NAMALWA (cell line): ENCODE data around the gene ROPN1B.
"Not testable (repeated sequence)": the region's sequence is repeated elsewhere in the genome, so short reads cannot be mapped to it uniquely, and the experiment has no call there.

ENCODE experiments used
- DNase-seq: peaks from one replicate; pipeline ENCODE4 v3.0.0-alpha.2; 2015; ENCODE audit warnings: low spot score

ROPN1B gene

DNA sequence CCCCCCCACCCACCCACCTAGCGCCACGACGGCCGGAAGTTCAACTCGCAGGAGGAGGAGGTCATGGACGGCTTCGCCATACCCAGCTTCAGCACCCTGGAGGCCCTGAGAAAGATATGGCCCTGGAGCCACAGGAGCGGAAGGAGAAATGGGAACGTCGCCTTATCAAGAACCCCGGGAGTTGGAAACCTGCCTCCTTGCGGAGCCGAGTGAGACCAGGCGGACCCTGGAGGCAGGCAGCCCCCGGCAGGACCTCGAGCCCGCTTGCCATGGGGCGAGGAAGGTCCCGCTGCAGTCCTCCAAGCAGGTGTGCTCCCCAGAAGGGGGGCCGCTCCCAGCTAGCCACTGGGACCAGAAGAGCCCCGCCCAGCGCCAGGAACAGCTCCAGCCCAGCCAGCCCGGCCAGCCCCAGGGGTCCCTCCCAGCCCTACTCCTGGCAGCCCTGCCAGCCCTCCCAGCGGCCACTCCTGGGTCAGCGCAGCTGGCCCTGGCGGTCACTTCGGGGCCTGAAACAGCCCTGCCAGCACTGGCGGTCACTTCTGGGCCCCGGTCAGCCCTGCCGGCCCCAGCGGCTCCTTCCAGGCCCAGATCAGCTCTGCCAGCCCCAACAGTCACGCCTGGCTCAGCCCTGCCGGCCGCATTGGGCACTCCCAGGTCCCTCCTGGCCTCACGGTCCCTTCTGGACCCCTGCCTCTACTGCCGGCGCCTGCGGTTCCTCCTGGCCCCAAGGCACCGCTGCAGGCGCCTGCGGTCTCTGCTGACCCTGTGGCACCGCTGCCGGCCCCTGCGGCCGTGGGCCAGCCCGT lies 10.3 kb upstream of the ROPN1B start:
- no peak for DNase-seq

DNA sequence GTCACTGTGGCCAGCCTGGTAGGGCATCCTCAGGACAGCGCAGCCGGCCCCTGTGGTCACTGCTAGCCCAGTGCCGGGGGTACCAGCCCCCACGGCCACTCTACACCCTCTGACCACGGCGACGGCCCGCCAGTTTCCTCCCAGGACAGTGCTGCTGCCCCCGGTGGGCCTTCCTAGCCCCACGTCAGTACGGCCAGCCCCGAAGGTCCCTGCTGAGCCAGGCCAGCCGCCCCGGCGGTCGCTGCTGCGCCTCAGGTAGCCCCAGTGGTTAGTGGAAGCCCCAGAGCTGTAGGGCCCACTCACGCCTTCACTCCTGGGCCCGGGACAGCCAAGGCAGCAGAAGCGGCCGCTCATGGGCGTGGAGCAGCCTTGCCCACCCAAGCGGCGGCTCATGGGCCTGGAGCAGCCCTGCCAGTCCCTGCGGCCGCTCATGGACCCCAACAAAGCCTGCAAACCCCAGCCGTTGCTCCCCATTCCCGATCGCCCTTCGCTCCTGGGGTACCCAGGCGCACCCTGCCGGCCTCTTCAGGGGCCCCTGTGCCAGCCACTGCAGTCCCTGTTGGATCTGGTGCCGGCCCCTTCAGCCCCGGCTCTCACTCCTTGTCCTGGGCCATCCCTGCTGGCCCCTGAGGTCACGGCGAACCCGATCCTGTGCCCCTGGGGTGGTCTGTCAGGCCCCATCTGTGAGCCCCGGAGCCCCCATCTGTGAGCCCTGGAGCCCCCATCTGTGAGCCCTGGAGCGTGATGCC lies 9.5 kb upstream of the ROPN1B start:
- DNase-seq: no peak

DNA sequence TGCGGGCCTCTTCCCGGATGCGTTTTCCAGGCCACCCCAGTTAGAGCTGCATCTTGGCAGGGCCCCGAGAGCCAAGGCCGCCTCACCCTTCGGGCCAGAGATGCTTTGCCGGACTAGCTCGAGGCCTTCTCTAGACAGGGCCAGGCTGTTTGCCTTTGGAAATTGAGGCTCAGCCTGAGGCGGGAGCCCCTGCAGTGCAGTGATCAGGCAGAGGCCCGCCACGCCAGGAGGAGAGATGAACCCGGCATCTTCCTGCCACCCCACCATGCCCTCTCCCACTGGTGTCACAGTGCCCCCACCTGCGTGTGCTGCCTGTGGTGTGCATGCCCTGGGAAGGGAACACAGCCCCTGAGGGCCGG lies 8.9 kb upstream of the ROPN1B start:
- no peak for DNase-seq

DNA sequence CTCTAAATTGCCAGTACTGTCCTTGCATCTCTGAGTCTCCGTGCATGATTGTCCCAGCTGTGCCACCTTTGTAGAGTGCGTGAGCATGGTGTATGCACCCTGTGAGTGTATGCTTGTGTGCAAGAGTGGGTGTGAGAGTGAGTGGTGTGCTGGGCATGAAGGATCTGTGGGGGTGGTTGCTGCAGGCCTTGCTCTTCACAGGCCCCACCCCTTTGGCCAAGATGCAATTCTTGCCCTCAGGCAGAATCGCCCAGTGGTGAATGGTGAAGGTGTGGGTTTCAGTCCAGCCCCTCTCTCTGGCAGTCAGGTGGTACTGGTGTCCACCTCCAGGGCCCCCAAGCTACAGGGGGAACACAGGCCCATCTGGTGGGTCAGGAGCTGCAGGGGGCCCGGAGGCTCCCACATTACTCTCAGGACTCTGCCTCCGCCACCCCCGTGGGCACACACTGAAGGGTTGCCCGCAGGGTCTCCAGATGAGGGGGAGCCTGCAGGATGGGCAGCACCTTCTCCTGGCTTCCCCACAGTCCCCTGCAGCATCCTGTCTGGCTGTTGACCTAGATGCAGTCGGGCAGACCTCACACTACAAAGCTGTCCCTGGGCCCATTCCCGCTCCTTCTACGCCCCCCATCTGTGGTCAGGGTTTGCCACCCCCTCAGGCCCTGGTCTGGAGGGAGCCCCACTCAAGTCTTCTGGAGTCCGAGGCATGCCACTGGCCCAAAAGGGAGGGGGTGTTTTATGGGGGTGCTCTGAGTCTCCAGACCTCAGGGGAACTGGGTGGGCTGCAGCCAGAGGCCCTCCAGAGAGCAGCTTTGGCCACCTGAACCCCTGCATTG lies 8.3 kb upstream of the ROPN1B start:
- no peak for DNase-seq

DNA sequence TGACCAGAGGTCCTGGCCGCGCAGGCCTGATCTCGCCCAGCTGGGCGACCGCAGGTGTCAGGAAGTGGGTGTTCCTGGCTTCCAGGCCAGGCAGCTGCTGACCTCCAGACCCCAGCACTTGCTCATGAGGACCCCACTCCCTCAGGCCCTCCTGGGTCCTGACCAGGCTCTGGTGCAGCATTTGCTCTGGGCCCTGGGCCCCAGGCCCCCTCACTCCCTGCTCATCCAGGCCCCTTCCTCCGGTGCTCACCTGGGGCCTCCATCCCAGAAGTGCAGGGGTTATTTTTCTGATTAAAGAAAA lies 7.7 kb upstream of the ROPN1B start:
- no peak for DNase-seq

DNA sequence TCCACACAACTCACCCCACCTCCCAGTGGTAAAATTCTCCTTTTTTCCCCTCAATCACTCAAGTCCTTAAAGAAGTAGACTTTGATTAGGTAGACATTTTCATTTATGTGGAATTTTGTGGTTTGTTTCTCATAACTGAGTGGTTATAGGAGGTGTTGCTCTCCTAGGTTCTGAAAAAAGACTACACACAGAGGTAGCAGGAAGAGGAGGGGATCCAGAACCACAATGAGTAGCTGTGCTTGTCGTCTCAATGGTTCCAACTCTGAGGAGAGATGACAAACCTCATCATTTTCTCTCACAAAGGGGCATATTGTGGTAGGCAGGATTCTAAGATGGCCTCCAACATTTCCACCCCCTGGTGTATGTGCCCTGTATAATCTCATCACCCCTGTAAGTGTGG lies 5.1 kb upstream of the ROPN1B start:
- DNase-seq: not testable (repeated sequence)

DNA sequence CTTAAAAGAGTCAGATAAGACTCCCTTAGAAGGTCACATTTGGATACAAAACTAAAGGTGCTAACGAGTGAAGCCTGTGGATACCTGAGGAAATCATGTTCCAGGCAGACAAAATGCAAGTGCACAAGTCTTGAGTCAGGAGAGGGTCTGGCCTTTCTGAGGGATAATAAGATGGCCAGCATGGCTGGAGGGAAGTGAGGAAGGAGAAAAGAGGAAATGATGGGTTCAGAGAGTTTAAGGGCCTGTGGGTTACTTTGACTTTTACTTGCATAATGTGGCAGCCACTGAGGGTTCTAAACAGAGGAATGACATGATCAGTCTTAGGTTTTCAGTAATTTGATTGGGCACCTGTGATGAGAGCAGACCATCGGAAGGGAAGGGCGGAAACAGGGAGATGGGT lies 3.5 kb upstream of the ROPN1B start:
- DNase-seq: no peak

DNA sequence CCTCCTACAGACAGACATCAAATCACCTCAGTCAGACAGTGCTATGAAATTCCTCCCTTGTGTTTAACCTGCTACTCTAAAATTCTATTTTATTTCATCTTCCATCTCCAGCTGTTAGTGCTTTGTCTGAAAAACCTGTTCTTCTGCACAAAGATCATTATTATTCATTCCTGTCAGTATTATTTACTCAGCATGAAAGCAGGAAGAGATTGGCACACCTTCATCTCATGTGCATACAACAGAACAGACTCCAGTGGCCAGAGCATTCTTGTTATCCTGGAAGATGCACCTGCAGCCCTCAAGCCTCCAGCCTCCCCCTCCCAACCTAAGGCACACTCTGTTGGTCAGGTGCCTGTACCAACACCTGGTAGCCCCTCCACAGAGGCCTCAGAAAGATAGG lies 1.8 kb upstream of the ROPN1B start:
- DNase-seq: no peak

DNA sequence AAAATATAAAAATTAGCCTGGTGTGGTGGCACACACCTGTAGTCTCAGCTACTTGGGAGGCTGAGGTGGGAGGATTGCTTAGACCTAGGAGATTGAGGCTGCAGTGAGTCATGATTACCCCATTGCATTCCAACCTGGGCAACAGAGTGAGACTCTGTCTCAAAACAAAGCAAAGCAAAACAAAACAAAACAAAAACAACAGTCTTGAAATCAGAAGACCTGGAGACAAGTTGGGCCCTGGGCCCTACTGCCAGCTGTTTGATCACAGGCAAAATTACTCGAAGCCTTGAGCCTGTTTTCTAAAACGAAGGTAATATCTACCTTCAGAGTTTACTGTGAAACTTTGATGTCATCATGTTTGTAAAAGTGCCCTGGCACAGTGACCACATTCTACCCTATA lies 857 bp upstream of the ROPN1B start:
- DNase-seq: not testable (repeated sequence)

DNA sequence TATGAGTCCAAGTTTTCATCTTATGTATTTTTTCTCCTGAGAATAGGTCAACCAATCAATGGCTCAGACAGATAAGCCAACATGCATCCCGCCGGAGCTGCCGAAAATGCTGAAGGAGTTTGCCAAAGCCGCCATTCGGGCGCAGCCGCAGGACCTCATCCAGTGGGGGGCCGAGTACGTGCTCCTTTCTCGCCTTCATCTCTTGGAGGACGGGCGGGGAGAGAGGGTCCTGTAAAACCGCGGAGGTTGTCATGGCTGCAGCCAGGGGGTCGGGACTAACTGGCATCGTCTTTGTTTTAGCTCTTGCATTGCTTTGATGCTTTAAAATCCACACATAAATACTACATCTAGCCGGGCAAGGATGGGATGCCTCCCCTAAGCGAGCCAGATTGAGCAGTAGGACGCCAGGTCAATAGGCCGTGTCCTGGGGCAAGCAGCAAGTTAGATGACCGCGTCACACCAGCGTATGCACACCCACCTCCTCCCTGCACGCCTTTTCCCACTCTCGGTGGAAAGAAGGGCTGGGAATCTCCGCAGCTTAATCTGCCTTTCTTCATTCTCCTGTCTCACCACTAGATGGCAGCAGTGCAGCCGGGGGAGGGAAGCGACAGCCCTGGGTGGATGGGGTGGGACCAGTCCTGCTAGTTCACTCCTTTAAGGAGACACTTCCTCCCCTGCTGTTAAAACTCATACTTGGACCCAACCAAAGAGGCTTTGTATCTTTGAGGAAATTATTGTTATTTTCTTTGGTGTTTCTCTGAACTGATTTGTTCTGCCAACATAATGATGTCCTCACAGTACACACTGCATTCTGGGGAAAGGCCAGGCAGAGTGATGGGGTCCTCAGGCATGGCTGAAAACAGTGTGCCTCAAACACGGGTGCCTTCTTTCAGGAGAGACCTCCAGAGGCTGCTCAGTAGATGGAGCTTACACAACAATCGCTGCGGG lies 3.3 kb downstream of the ROPN1B start:
- peak; percentile 37 for DNase-seq

DNA sequence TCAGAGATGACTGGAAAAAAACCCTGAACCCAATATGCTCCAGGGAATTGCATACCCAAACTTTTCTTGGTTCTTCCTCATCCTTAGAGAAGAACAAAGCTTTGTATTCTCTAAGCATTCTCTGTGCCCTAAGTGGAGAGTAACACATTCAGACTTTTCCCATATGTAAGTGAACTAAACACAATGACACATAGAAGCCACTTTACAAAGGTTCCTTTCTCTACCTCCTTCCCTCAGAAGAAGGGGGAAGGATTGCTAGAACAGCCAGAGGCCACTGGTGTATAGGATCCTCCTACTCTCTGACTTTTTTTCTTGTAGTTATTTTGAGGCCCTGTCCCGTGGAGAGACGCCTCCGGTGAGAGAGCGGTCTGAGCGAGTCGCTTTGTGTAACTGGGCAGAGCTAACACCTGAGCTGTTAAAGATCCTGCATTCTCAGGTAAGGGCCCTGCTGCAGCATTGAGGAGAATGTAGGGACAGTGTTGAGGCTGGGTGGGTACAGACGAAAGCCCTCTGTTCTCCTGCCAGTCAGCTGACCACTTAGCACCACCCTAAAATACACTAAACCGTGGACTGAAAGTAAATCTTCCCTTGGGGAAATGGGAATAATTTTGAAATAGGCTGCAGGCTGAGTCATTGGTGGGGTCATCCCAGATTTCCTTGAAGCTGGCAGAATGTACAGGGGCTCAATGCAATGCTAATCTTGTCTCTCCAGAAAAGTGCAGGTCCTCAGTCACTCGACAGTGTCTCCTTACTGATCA lies 6.4 kb downstream of the ROPN1B start:
- not testable (repeated sequence) for DNase-seq

DNA sequence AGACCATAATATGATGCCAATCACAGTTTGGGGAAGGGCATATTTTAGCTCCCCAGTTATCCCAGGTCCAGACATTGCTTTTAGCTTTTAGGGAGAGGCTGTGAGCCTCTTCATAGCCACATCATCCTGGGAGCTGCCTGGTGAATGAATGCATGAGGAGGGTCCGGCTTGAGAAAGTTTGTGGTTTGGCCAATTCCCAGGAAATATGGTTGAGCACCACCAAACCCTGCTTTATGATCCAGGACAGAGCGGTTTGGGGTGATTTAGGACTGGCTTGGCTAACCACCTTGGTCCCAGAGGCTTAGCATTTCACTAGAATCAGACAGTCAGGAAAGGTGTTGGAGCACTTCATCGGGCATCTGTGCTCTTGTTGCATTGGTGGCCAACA lies 7.0 kb downstream of the ROPN1B start:
- DNase-seq: not testable (repeated sequence)

DNA sequence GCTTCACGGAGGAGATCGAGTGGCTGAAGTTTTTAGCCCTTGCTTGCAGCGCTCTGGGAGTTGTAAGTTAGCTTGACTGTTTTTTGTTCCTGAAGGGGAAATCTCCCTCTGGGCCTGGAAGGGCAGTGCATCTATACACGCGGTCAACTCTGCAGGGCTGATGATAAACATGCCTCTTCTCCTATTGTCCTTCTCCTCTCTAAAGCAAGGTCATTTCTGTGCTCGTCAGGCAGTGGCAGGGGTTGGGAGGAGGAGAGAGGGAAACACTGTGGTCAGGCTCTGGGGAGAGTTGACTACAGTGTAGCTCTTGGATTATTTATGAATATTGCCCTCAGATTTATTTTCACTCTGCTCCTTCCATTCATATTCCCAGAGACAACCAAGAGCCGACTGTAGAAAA lies 8.1 kb downstream of the ROPN1B start:
- not testable (repeated sequence) for DNase-seq

DNA sequence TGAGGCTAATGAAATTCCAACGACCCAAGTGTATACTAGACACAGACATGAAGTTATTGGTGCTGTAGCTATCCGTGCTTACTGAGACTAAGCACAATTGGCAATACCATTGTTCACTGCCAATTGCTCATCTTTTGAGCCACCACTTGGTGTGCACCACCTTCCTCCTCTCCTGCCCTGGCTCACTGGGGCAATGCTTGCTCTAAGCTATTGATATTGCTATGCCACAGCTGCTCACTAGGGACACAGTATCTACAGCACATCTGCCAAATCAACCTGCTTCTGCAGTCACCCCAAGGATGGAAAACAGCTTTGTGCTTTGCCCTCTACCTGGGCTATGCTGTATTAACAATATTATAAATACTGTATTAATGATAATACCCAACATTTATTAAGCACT lies 16.0 kb downstream of the ROPN1B start:
- not testable (repeated sequence) for DNase-seq

DNA sequence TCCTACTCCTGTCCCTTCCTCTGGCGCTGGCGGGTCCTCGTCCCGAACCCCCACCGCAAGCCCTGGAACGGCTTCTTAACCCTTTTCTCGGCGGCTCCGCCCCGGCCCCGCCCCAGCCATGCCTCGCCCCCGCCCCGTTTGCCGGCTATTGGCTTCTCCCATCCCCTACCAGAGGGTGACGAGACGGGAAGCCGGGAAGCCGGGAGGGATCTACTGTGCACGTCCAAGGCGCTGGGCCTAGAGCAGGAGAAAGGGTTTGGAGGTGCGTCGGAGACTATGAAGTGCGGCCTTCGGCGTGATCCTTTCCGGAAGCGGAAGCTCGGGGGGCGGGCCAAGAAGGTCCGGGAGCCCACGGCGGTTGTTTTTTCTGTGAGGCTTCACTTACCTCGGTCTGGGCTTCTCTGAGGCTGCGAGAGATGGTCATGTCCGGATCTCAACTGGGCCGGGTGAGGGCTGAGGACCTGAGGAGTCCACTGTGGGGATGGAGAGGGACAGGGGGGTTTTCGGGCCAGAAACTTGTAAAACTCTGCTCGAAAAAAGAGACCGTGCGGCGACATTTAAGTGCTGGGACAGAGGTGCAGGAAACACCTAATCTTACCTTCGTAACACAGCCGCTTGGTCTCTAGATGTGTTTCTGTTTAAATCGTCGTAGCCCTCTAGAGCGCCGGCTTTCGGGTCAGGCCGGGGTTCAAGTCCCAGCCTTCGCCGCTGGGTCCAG lies 21.4 kb downstream of the ROPN1B start:
- DNase-seq: peak; percentile 69

DNA sequence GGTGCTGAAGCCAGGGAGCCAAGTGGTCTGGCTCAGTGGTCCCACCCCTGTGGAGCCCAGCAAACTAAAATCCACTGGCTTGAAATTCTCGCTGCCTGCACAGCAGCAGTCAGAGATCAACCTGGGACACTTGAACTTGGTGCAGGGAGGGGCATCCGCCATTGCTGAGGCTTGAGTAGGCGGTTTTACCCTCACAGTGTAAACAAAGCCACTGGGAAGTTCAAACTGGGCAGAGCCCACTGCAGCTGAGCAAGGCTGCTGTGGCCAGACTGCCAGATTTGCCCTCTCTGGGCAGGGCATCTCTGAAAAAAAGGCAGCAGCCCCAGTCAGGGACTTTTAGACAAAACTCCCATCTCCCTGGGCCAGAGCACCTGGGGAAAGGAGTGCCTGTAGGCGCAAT lies 27.8 kb downstream of the ROPN1B start:
- not testable (repeated sequence) for DNase-seq

DNA sequence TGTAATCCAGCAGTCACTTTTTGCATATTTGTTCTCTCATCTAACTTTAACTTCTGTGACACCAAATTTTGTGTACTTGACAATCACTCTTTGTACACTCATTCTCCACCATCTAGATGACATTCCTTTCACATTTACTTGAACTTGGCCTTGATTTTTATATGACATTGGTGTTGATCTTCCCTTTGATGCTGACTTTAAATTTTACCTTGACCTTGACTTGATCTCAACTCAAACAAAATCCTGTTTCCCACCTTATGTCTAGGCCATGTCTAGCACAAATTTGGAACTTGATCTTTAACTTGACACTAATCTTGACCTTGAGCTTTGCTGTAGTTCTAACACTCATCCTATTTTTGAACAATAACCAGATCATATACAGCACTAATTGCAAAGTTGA lies 33.2 kb downstream of the ROPN1B start:
- no peak for DNase-seq

DNA sequence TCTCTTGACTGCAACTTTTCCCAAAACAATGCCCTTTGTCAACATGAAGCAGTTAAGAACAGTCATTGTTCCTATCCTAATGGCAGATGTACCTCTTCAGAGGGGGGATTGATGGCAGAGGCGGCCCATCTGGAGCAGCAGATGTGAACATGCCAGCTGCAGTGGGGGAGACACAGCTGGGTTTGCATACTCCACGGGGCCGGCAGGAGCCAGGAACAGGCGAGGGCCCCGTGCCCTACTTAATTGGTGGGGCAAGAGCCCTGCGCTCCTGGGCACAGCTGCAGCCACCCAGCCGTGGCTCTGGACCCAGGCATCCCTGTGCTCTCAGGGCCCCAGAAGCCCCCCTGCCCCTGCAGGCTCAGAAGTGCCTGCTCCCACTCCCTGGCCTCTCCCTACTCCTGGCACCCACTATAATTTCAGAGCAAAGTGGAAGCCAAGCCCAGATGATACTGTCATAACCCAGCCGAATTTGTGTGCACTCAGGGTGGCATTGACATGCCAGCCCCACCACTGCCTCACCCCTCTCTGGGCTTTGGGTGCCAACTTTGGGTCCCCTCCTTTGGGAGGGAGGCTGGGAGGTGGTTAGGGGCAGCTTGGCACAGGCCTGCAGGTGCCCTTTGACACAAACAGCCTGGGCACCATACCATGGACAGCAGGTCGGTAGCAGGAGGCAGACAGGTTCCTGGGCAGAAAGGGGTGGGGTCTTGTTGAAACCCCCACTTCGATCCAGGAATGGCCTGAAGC lies 34.6 kb downstream of the ROPN1B start:
- DNase-seq: no peak

DNA sequence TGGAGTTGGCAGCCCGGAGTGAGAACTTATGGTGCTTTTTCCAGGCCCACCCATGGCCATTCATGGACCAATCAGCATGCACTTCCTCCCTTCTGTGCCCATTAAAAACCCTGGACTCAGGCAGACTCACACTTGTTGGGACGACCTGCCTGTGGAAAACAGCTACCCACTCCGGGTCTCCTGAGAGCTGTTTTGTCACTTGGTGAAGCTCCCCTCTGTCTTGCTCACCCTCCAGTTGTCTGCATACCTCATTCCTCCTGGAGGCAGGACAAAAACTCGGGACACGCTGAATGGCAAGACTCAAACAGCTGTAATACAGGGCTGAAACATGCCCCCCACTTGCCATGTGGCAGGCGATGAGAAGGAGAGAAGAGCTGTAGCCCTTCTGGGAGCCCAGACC lies 35.2 kb downstream of the ROPN1B start:
- DNase-seq: no peak

DNA sequence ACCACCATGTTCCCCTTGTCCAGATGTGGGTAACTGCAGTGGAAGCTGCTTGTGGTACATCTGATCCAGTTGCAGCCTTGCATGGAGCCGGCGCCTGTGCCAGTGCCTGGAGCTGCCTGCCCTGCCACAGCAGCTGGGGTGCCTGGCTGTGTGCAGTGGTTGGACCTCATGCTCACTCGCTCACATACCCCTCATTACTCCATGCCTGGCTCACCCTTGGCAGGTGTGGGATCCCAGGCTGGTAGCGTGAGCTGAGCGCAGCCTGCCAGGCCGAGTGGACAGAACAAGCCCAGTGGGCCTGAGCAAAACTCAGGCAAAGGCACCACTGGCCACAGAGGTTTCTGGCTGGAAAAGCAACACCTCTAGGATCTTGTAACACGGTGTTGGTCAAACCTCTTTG lies 35.7 kb downstream of the ROPN1B start:
- DNase-seq: no peak
